Breast epithelium (tissue), 4 donors: Measurements from ENCODE around the gene HBEGF. TPM values are rescaled to one million over a fixed set of nuclear protein-coding genes. Genes with fewer than 3 reads are reported as not detected.

Source experiments
- DNase-seq, 2 donors: peaks; one replicate each; pipeline ENCODE4 v3.0.0-alpha.2; 2019; ENCODE audit warnings: low spot score in 2 of 2
- H3K27ac ChIP-seq, 2 donors: fragments of 200-600 bp; sonication (generic) in 1 of 2; one replicate each; pipeline ENCODE4 v1.5.1; 2016 to 2019; ENCODE audit warnings: mild to moderate bottlenecking in 1 of 2
- H3K27me3 ChIP-seq, 2 donors: fragments of 200-600 bp; sonication (generic) in 1 of 2; one replicate each; pipeline versions ENCODE4 v1.5.1 to v1.6.0; 2017 to 2019; ENCODE audit warnings: control low read depth in 1 of 2, mild to moderate bottlenecking in 1 of 2
- H3K36me3 ChIP-seq: fragments of 200-600 bp; one replicate; pipeline ENCODE4 v1.5.1; 2019
- H3K4me1 ChIP-seq, 2 donors: fragments of 200-600 bp; sonication (generic); one replicate each; pipeline ENCODE4 v1.5.1; 2016 to 2019; ENCODE audit warnings: control low read depth in 1 of 2
- H3K4me3 ChIP-seq, 3 donors: fragments of 200-600 bp; sonication (generic); 1 replicate in 2 of 3; 2 replicates in 1 of 3; pipeline ENCODE4 v1.5.1; 2016 to 2019; ENCODE audit warnings: mild to moderate bottlenecking in 3 of 3, moderate library complexity in 2 of 3
- H3K9me3 ChIP-seq, 2 donors: fragments of 200-600 bp; sonication (generic) in 1 of 2; one replicate each; pipeline ENCODE4 v1.5.1; 2016 to 2019; ENCODE audit warnings: control low read depth in 1 of 2
- POLR2A ChIP-seq: fragments of 450-650 bp; IDR thresholded peaks from one replicate; pipeline ENCODE4 v1.6.1; 2016; ENCODE audit warnings: antibody characterized with exemption, mild to moderate bottlenecking, moderate library complexity
- POLR2AphosphoS5 ChIP-seq, 3 donors: sonication (generic); formaldehyde crosslinking; IDR thresholded peaks; one replicate each; pipeline ENCODE4 v1.6.1; 2017; ENCODE audit warnings: antibody characterized with exemption in 3 of 3
- intact Hi-C: fragments of 100-400 bp; cut with DNase I; formaldehyde crosslinking; loops from one replicate; pipeline ENCODE4 v1.15.1; 2023; ENCODE audit warnings: low total_unique reads
- total RNA-seq, 3 donors: library from RNA; depleted of rRNA; stranded (reverse); fragments of >200 nt; gene quantifications; one replicate each; pipeline ENCODE4 v1.1.0, GENCODE V29; 2016
- TF ChIP-seq, protein P1 (sequence below), 3 donors: fragments of 450-650 bp; IDR thresholded peaks; one replicate each; pipeline ENCODE4 v1.5.1; 2016 to 2017; ENCODE audit warnings: antibody characterized with exemption in 3 of 3, mild to moderate bottlenecking in 3 of 3, moderate library complexity in 3 of 3

The HBEGF gene
- total RNA-seq, 3 donors from 2014 or later: 4.3 to 22.9 (median 13.5) TPM

DNA sequence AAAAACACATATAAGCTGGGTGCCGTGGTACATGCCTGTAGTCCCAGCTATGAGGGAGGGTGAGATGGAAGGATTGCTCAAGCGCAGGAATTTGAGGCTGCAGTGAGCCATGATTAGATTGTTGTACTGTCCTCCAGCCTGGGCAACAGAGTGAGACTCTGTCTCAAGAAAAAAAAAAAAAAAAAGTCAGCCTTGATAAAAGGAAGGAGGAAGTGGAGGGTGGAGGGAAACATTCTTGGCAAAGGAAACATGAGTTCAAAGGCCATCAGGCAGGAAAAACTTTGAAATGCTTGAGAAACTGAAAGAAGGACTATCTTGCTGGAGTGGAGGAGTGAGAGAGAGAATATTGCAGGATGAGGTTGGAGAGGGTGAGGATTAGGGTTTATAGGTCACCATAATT lies 36.9 kb upstream of the HBEGF start:
- no peaks in the 10 kb centered on the region for H3K27me3 ChIP-seq
- no peak for TF ChIP-seq POLR2AphosphoS5 (IDR thresholded peaks at IDR 0.05)
- no peaks in the 10 kb centered on the region for H3K9me3 ChIP-seq
- H3K27ac ChIP-seq: no peak overlapping the region
- DNase-seq: no peak
- H3K4me3 ChIP-seq: no peak overlapping the region
- no peaks in the 10 kb centered on the region for H3K4me1 ChIP-seq
- no peaks in the 10 kb centered on the region for H3K36me3 ChIP-seq
- intact Hi-C loops: no loop called here

DNA sequence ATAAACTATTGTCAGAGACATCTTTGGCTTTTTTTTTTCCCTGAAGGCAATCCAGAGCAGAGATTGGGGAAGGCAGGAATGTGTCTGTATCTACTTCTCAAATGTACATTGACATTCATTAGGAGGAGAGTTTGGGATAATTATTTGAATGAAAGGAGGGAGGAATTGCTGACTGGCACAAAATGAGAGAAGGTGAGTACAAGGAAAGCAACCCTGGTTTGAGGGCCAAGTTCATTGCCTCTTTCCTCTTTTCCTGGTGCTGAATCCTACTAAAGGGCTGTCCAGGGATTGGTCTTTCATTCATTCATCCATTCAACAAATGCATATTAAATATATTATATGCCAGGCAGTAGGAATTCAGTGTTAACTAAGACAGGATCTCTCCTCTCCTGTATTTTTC lies 36.5 kb upstream of the HBEGF start:
- Histone ChIP-seq H3K36me3 (no peaks in the 10 kb centered on the region), H3K4me3 (no peak overlapping the region), H3K27ac (no peak overlapping the region), H3K4me1 (no peaks in the 10 kb centered on the region), H3K9me3 (no peaks in the 10 kb centered on the region), H3K27me3 (no peaks in the 10 kb centered on the region)
- intact Hi-C loops: no loop called here
- TF ChIP-seq, protein P1, sequence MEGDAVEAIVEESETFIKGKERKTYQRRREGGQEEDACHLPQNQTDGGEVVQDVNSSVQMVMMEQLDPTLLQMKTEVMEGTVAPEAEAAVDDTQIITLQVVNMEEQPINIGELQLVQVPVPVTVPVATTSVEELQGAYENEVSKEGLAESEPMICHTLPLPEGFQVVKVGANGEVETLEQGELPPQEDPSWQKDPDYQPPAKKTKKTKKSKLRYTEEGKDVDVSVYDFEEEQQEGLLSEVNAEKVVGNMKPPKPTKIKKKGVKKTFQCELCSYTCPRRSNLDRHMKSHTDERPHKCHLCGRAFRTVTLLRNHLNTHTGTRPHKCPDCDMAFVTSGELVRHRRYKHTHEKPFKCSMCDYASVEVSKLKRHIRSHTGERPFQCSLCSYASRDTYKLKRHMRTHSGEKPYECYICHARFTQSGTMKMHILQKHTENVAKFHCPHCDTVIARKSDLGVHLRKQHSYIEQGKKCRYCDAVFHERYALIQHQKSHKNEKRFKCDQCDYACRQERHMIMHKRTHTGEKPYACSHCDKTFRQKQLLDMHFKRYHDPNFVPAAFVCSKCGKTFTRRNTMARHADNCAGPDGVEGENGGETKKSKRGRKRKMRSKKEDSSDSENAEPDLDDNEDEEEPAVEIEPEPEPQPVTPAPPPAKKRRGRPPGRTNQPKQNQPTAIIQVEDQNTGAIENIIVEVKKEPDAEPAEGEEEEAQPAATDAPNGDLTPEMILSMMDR (IDR thresholded peaks at IDR 0.05): no peak
- no peak for TF ChIP-seq POLR2A
- TF ChIP-seq POLR2AphosphoS5 (IDR thresholded peaks at IDR 0.05): no peak
- DNase-seq: no peak

DNA sequence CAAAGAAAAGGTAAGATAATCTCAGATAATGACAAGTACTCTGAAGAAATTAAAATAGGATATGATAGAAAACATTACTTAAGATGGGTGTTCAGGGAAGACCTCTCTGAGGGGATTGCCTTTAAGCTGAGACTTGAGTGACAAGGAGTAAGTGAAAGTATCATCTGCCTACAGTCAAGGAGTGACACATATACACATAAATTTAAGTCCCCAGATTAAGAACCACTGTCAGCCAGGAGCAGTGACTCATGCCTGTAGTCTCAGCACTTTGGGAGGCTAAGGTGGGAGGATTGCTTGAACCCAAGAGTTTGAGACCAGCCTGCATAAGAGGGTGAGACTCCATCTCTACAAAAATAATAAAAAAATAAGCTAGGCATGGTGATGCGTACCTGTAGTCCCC lies 35.6 kb upstream of the HBEGF start:
- intact Hi-C loops: no loop called here
- H3K36me3 ChIP-seq: no peaks in the 10 kb centered on the region

GRCh38 chr5:140381351-140381750 lies 34.9 kb upstream of the HBEGF start:
- intact Hi-C loops: no loop called here
- Histone ChIP-seq H3K27me3 (no peaks in the 10 kb centered on the region), H3K9me3 (no peaks in the 10 kb centered on the region), H3K4me3 (no peak overlapping the region), H3K4me1 (no peaks in the 10 kb centered on the region), H3K27ac (no peak overlapping the region), H3K36me3 (no peaks in the 10 kb centered on the region)
- TF ChIP-seq, protein P1 (IDR thresholded peaks at IDR 0.05): no peak
- DNase-seq: no peak

More for the DNA sequence above, 35.6 kb upstream of the HBEGF start:
- H3K4me1 ChIP-seq: no peaks in the 10 kb centered on the region
- TF ChIP-seq POLR2A (no peak), POLR2AphosphoS5 (IDR thresholded peaks at IDR 0.05) (no peak)
- TF ChIP-seq, protein P1 (IDR thresholded peaks at IDR 0.05): no peak
- H3K27ac ChIP-seq: no peak overlapping the region
- H3K27me3 ChIP-seq: no peaks in the 10 kb centered on the region
- H3K9me3 ChIP-seq: no peaks in the 10 kb centered on the region
- DNase-seq: no peak
- H3K4me3 ChIP-seq: no peak overlapping the region

- Histone ChIP-seq H3K36me3 (no peaks in the 10 kb centered on the region), H3K27me3 (no peaks in the 10 kb centered on the region), H3K4me1 (no peaks in the 10 kb centered on the region), H3K9me3 (no peaks in the 10 kb centered on the region), H3K4me3 (no peak overlapping the region), H3K27ac (peak overlapping the region in 1 of 2 donors; percentile 19)
- intact Hi-C loops: no loop called here
- DNase-seq: peak in 1 of 2 donors; percentile 35
- TF ChIP-seq, protein P1 (IDR thresholded peaks at IDR 0.05): peak; percentile 69 to 79 (median 69)
- no peak for TF ChIP-seq POLR2A
- no peak for TF ChIP-seq POLR2AphosphoS5 (IDR thresholded peaks at IDR 0.05)
Measured at GRCh38 chr5:140372971-140373487, 26.6 kb upstream of the HBEGF start.
